ENCODE data around the gene MRPL23. TPM values are rescaled to one million over a fixed set of nuclear protein-coding genes. Genes with fewer than 3 reads are reported as not detected.

MRPL23 gene
- total RNA-seq, 1 experiment from 2014 or later, result 109 TPM

- no TSS peak for BruUV-seq (replicated peaks)
- Histone ChIP-seq H3K4me3 (replicated peaks in 1 of 2; ENCODE audit: low read depth in 1 of 2, low read length in 2 of 2) (no peak overlapping the region), H3K79me2 (ENCODE audit: insufficient read depth, low read length) (no peaks in the 10 kb centered on the region), H3K9ac (ENCODE audit: low read length) (no peak overlapping the region), H3K4me2 (ENCODE audit: low read length) (no peak overlapping the region), H3K27ac (ENCODE audit: low read depth, low read length) (no peak overlapping the region), H3K4me1 (ENCODE audit: control insufficient read depth in 1 of 2, insufficient read depth in 2 of 2, low read length in 2 of 2) (no peaks in the 10 kb centered on the region), H3K36me3 (ENCODE audit: control insufficient read depth in 1 of 2, insufficient read depth in 2 of 2, low read length in 2 of 2) (no peaks in the 10 kb centered on the region), H3K9me3 (ENCODE audit: control insufficient read depth in 1 of 2, insufficient read depth in 1 of 2, low read depth in 1 of 2, low read length in 2 of 2) (no peaks in the 10 kb centered on the region), H3K27me3 (ENCODE audit: insufficient read depth, low read length) (peaks cover 21% of the 10 kb centered on the region), H4K20me1 (ENCODE audit: insufficient read depth) (no peaks in the 10 kb centered on the region), H2AFZ (ENCODE audit: low read depth, low read length, poor library complexity, severe bottlenecking) (no peak overlapping the region), H3K9me2 (ENCODE audit: insufficient read depth) (no peaks in the 10 kb centered on the region)
- DNase-seq (ENCODE audit: low read depth, low spot score) (no peak), ATAC-seq (no peak)
- CTCF ChIA-PET, result interaction anchor here (1.0 kb wide), 1 partner anchor 49 kb away, joined by 3 read pairs; no protein-coding TSS in a partner anchor
- intact Hi-C loops (cut with micrococcal nuclease), result loop anchor here (10.0 kb wide), 1 partner anchor 46 kb away; the partner anchor contains the start of gene MRPL23
- RAD21 ChIA-PET (ENCODE audit: low non-redundant PET in 1 of 2, low total read pairs in 2 of 2, uncharacterized antibody in 2 of 2, unreplicated experiment in 2 of 2), result no interaction called here
- POLR2A ChIA-PET, result no interaction called here
- no peak for TF ChIP-seq SP1 (IDR thresholded peaks at IDR 0.05; ENCODE audit: low read depth)
- no peak for TF ChIP-seq MAX (IDR thresholded peaks at IDR 0.05)
- no peak for TF ChIP-seq ELF1 (IDR thresholded peaks at IDR 0.05; ENCODE audit: borderline replicate concordance, low read depth)
- no peak for TF ChIP-seq JUND (IDR thresholded peaks at IDR 0.05)
Measured at GRCh38 chr11:1899090-1899489, 48.0 kb upstream of the MRPL23 start.

- H3K9ac ChIP-seq (ENCODE audit: low read length), result no peak overlapping the region
- BruUV-seq (replicated peaks), result no TSS peak
- RAD21 ChIA-PET (ENCODE audit: low non-redundant PET in 1 of 2, low total read pairs in 2 of 2, uncharacterized antibody in 2 of 2, unreplicated experiment in 2 of 2), result no interaction called here
- no peak overlapping the region for H2AFZ ChIP-seq (ENCODE audit: low read depth, low read length, poor library complexity, severe bottlenecking)
- no peaks in the 10 kb centered on the region for H3K4me1 ChIP-seq (ENCODE audit: control insufficient read depth in 1 of 2, insufficient read depth in 2 of 2, low read length in 2 of 2)
- H3K4me3 ChIP-seq (replicated peaks in 1 of 2; ENCODE audit: low read depth in 1 of 2, low read length in 2 of 2), result no peak overlapping the region
- no peaks in the 10 kb centered on the region for H4K20me1 ChIP-seq (ENCODE audit: insufficient read depth)
- no peaks in the 10 kb centered on the region for H3K9me3 ChIP-seq (ENCODE audit: control insufficient read depth in 1 of 2, insufficient read depth in 1 of 2, low read depth in 1 of 2, low read length in 2 of 2)
- no peaks in the 10 kb centered on the region for H3K79me2 ChIP-seq (ENCODE audit: insufficient read depth, low read length)
- no peak overlapping the region for H3K27ac ChIP-seq (ENCODE audit: low read depth, low read length)
- intact Hi-C loops (cut with micrococcal nuclease), result loop anchor here (10.0 kb wide), 1 partner anchor 45 kb away; the partner anchor contains the start of gene MRPL23
- H3K27me3 ChIP-seq (ENCODE audit: insufficient read depth, low read length), result peaks cover 21% of the 10 kb centered on the region
- POLR2A ChIA-PET, result no interaction called here
- H3K9me2 ChIP-seq (ENCODE audit: insufficient read depth), result no peaks in the 10 kb centered on the region
- ATAC-seq (no peak), DNase-seq (ENCODE audit: low read depth, low spot score) (no peak)
- no peak overlapping the region for H3K4me2 ChIP-seq (ENCODE audit: low read length)
- H3K36me3 ChIP-seq (ENCODE audit: control insufficient read depth in 1 of 2, insufficient read depth in 2 of 2, low read length in 2 of 2), result no peaks in the 10 kb centered on the region
- CTCF ChIA-PET, result no interaction called here
- no peak for TF ChIP-seq SIN3A (IDR thresholded peaks at IDR 0.05; ENCODE audit: low read depth)
- TF ChIP-seq YY1 (IDR thresholded peaks at IDR 0.05; ENCODE audit: extremely low read depth, insufficient replicate concordance, low read depth, low read length), result no peak
- no peak for TF ChIP-seq POLR2A (IDR thresholded peaks at IDR 0.05; ENCODE audit: borderline replicate concordance, extremely low read depth, insufficient read depth, insufficient read length)
- TF ChIP-seq CBX3 (IDR thresholded peaks at IDR 0.05; ENCODE audit: low read depth), result no peak
- TF ChIP-seq REST (IDR thresholded peaks at IDR 0.05; ENCODE audit: low read depth), result no peak
- no peak for TF ChIP-seq EZH2 (IDR thresholded peaks at IDR 0.05)
- no peak for TF ChIP-seq JUND (IDR thresholded peaks at IDR 0.05)
- no peak for TF ChIP-seq ZBTB33 (IDR thresholded peaks at IDR 0.05; ENCODE audit: extremely low read depth, insufficient replicate concordance, low read length)
- TF ChIP-seq SRF (IDR thresholded peaks at IDR 0.05; ENCODE audit: low read depth), result no peak
- no peak for TF ChIP-seq RAD21 (IDR thresholded peaks at IDR 0.05; ENCODE audit: low read depth)
- no peak for TF ChIP-seq ELF1 (IDR thresholded peaks at IDR 0.05; ENCODE audit: borderline replicate concordance, low read depth)
Measured at GRCh38 chr11:1899686-1900085, 47.4 kb upstream of the MRPL23 start.

All from HCT116 (cell line).